ENCODE measurements around the gene TBCEL.
"Not testable (repeated sequence)": the region's sequence is repeated elsewhere in the genome, so short reads cannot be mapped to it uniquely, and the experiment has no call there.

Gene TBCEL

DNA sequence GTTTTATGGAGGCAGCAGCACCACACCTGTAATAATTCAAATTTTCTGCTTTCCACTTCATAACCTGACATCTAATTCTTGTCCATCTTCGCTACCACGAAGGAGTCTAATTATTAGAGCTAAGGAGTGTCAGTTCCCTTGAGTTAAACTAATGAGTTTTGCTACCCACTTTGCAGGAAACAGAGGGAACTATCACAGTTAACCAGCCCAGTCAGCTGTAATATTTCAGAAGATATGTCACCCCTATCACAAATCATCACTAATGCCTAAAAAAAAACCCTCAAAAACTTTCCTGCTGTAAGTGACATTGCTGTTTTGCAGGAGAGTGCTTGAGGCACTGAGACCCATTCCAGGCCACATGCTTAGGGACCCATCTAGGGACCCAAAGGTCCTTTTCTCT, 85.6 kb downstream of the TBCEL start:
- DNase-seq, result no peak

DNA sequence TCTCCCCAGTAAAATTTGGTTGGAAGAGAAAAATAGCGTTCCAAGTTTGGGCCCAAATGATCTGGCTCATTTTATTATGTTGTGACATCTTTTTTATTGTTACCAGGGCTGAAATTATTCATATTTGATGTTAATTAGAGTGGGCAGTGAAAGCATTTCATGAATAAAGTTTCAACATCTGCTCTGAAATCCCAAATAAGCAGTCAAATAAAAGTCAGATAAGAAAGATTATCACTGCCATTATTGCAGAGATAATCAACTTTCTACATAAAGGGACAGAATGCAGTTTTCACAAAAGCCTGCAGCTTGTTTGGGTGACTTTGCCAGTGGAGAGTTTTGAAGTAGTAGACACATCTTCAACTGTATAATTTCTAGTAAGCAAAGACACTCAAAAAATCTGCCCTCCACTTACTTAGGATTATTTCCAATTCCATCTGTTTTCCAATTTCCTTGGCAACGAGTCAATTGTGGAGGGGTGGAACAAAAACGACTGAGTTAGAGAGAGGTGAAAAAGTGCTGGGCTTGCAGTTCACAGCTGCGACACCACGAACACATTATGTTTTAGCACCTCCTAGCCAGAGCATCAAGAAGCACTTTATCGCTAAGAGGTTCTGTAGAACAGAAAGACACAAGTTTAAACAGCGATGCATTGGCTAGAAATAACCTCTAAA, 86.1 kb downstream of the TBCEL start:
- no peak for DNase-seq

DNA sequence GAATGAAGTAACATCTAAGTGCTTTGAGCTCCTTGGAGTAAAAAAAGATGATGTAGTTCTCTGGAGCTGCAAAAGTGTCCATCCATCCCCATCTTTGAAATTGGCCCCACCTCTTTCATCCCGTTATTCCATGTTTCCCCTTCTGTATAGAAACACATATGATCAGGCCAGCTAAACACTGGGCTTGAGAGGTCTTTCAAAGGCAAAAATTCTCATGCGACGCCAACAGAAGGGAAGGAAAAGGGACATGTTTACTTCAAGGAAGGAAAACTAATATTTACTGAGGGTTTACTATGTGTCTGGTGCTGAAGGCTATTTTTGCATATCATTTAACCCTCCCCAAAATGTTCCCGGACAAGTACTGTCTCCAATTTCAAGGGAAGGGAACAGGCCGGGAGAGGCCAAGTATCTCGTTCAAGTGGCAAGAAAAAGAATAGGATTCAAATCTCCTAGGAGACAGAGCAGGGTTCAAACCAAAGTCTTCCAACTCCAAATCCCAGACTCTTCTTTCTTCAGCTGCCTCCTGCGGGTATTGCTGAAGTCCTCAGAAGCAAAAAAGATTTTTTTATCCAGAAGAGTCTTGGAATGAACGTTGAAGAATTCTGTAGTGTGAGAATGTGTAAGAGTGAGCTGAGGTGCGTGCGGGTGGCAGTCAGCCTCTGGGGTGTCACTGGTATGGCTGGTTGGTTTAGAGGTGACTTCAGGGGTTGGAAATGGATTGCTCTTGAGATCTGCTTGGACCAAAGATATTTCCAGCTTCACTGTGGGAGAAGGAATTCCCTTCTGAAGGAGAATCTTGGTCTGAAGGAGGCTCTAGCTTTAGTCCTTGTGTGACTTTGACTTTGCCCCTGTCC, 87.2 kb downstream of the TBCEL start:
- DNase-seq, result no peak

DNA sequence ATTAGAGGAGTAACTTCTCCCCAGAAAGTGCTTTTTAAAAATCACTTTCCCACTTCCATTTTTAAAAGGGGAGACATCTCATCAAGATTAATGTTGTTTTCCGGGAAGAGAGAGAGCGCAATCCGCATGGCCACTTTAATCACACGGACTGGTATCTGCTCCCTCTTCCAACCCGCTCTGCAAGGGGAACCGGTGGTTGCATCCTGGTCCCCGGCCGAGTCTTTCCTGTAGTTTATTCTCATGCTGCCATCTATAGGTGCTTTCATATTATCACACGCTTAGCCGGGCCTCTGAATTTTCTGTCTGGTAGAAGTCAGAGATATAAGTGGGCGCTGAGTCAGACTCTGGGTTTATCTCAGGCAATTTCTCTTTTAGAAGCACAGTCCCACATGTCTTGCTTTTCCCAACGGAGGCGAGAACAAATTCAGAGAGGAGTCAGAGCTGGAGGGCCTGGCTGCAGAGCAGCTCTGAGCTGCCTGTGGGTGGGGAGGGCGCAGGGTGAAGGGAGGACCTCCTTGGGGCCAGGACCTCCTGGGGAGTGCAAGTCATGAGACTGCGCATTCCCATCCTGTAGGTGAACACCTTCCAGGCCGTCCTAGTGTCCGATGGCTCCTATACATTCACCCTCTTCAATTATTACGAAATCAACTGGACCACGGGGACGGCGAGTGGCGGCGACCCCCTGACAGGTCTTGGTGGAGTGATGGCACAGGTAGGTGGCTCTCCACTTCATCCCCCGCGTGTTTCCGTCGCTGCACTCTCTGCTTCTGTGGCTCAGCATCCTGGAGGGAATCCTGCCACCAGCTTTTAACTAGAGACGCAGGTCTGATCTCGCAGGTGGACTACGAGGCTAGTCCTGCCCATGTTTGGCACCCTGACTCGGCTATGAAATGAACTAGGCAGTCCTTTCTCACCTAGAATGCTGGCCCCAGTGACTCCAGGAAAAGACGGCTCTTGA, 88.9 kb downstream of the TBCEL start:
- peak; percentile 81 to 90 for DNase-seq

DNA sequence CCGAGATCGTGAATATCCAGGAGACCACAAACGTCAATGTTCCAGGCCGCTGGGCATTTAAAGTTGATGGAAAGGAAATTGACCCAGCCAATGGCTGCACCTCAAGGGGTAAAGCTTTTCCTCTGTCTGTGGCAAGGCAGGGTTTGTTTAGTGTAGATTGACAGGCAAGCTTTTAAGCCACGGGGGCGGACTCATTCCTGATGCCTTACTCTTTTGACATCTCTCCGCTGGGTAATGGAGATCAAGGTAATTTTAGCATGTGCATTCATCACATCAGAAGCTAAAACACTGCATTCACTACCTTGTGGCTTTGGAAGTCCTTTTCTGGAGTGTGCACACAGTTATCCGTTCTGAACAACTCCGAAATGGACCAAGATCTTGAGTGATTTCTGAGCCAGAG, 89.7 kb downstream of the TBCEL start:
- DNase-seq, result no peak

DNA sequence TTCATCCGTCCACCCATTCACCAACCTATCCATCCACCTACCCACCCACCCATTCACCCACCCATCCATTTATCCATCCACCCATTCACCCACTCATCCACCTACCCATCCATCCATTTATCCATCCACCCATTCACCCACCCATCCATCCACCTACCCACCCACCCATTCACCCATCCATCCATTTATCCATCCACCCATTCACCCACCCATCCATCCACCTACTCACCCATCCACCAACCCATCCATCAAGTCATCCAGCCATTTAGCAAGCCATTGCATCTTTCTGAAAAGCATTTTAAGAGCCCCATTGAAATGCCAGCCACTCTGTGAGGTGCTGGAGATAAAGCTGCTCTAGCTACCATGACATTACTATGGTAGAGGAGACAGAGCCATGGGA, 91.1 kb downstream of the TBCEL start:
- not testable (repeated sequence) for DNase-seq

DNA sequence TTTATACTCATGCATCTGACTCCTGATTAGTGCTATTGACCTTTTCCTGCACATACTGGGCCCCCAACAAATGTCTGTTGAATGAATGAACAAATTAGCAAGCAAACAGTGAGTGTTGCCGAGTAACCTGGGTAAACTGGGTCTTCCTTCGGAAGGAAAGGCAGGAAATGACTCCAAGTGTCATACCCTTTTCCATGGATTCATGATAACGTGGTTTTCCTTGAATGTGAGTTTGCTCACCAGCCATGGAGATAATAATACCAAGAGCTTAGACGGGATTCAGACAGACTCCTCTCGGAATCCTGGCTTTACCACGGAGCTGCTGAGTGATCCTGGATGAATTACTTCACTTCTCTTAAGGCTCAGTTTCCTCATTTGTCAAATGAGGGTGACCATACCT, 93.9 kb downstream of the TBCEL start:
- no peak for DNase-seq

DNA sequence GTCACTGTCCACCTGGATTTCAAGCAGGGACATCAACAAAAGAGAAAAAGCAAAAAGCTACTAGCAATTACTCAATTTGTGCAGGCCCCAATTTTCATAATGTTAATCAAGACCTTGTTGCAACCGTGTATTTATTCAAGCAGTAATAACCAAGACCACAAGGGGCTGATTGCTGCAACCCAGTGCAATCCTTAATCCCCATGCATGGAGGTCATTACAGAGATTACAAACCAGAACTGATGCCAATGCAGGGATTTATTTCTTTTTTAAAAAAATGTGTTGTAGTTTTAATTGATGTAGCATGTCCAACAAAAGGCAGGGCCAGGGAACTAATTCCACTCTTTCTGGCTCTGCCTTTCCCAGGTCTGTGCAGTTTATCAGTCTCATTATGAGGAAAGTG, 95.5 kb downstream of the TBCEL start:
- no peak for DNase-seq

DNA sequence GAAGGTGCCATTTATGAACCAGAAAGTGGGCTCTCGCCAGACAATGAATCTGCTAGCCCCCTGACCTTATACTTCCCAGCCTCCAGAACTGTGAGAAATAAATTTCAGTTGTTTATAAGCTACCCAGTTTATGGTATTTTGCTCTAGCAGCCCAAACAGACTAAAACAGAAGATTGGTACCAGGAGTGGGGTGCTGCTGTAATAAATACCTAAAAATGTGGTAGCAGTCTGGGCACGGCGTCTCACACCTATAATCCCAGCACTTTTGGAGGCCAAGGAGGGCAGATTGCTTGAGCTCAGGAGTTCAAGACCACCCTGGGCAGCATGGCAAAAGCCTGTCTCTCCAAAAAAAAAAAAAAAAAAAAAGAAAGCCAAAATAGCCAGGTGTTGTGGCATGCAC, 98.4 kb downstream of the TBCEL start:
- no peak for DNase-seq

DNA sequence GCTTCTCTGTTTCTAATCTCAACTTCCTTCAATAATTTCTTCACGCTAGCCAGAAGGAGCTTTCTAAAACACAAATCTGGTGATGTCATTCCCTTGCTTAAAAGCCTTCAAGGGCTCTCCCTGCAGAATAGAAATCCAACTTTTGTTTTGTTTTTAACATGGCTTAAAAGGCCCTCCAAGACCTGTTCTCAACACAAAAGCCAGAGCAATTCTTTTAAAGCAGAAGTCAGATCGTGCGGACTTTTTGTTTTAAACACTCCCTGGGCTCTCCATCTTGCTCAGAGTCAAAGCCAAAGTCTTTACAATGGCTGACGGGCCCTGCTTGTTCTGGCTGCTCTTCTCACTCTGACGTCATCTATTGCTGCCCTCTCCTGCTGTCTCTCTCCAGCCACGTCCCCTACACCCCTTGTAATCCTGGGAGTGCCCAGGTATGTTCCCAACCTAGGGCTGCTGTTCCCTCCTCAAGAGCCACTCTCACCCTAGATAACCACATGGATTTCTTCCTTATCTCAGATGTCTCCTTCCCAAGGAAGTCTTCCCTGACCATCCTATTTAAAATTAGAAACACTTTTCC, 99.7 kb downstream of the TBCEL start:
- DNase-seq, result no peak

DNA sequence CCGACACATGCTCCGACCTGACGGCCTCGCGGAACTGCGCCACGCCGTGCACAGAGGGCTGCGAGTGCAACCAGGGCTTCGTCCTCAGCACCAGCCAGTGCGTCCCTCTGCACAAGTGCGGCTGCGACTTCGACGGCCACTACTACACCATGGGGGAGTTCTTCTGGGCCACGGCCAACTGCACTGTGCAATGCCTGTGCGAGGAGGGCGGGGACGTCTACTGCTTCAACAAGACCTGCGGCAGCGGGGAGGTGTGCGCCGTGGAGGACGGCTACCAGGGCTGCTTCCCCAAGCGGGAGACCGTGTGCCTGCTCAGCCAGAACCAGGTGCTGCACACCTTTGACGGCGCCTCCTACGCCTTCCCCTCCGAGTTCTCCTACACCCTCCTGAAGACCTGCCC, 103.9 kb downstream of the TBCEL start:
- DNase-seq, result no peak

DNA sequence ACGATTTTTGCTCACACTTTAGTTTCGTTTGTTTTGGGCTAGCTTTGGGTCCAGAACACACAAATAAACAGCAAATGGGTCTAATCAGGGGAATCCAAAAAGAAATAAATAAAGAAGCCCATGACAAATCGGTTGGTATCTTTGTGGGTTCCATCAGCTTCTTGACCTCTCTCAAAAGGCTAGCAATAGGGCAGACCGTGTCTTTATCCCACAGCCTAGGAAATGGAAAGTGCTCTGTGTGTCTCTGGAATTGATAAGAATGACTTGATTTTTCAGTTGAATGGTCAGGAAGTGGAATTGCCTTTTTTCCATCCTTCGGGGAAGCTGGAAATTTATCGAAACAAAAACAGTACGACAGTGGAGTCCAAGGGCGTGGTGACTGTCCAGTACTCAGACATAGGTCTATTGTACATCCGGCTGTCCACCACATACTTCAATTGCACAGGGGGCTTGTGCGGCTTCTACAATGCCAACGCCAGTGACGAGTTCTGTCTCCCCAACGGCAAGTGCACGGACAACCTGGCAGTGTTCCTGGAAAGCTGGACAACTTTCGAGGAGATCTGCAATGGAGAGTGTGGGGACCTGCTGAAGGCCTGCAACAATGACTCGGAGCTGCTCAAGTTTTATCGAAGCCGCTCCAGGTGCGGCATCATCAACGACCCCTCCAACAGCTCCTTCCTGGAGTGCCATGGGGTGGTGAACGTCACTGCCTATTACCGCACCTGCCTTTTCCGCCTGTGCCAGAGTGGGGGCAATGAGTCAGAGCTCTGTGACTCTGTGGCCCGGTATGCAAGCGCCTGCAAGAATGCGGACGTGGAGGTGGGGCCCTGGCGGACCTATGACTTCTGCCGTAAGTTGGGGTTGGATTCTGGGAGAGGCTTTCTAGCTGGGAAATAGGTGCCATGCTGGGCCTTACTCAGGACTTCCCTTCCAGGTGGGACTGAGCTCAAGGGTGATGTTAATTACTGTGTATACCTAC, 105.7 kb downstream of the TBCEL start:
- no peak for DNase-seq

DNA sequence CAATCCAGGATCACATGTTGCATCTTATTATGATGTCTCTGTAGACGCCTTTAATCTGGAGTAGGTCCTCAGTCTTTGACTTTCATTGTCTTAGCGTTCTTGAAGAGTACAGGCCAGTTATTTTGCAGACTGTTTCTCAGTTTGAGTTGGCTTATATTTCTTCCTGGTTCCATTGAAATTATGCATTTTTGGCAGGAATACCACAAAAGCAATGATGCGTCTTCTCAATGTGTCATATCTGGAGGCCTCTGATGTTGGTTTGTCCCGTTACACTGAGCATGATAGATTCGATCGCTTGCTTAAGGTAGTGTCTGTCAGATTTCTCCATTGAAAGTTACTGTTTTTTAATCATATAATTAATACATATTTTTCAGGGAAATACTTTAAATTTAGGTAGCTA, 107.8 kb downstream of the TBCEL start:
- no peak for DNase-seq

DNA sequence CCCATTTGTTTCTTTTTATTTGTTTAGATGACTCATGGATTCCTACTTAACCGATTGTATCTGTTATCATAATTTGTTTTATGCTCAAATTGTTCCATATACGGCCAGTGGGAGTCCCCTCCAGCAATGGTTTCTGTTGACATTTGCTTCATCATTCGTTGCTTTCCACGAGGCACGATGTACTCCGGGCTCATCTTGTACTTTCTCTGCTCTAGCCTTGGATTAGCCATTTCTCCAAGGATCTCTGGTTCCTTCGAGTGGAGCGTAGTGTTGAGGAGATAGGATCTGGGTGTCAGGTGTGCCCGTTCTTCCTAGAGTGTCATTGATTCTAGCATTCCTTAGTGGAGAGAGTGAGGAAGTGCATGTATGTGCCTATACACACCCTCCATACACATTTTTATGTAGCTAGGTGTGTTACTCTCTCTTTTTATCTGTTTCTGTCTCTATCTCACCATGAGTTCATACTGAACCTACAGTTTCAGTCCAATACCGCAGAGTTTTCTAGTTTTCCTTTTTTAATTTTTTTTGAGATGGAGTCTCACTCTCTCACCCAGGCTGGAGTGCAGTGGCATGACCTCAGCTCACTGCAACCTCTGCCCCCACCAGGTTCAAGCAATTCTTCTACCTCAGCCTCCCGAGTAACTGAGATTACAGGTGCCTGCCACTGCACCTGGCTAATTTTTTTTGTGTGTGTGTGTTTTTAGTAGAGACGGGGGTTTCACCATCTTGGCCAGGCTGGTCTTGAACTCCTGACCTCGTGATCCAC, 108.5 kb downstream of the TBCEL start:
- no peak for DNase-seq

DNA sequence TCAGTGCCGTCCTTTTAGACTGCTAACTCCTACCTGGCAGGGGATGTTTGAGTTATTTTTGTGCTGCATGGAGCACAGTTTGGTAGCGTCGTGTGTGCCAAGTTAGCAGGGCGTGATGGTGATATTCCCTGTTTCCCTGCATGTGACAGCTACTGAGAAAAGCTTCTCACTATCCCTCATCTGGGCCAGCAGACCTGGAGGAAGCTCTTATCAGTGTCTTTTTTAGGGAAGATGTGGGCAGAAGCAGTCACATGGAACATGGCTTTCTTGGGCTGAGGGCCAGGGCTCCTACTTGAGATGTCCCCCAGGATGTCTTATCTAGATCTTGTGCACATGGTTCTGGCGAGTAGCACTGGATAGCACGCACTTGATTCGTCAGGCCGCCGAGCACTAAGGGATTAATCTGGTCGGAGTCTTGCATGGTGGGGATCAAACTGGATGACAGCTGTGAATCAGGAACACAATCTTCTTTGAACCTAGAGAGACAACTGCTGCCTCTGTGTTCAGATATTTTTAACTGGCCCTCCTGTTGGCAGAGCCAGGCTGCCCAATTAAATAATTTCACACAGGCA, 110.9 kb downstream of the TBCEL start:
- no peak for DNase-seq

DNA sequence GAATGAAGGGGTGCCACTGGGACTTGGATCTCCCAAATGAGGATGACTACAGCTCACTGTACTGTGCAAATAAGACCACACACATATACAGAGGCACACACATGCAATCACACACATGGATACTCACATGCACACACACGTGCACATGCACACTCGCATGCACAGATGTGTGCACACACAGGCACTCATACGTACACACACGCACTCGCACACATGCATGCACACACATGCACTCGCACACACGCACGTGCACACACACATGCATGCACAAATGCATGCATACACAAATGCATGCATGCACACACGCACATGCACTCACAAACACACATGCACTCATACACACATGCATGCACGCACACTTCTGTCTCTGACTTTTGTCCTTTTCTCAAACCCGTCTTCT, 113.1 kb downstream of the TBCEL start:
- DNase-seq, result no peak

DNA sequence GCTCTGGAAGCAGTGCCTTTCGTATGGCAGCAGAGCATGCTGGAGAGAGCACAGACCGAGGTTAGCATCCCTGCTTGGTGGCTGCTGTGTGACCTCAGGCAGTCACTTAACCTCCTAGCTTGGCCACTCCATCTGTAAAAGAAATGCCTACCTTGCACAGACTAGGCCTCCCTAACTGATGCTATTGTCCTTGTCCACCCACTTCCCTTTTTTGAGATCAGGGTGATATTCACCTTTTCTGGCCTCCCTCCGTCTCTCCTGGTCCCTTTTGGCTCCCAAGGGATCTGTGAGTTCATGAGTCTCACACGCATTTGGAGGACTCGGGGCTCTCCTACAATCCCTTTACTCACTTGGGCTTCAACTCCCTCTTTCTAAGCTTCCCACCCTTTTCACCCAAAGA, 114.4 kb downstream of the TBCEL start:
- no peak for DNase-seq

DNA sequence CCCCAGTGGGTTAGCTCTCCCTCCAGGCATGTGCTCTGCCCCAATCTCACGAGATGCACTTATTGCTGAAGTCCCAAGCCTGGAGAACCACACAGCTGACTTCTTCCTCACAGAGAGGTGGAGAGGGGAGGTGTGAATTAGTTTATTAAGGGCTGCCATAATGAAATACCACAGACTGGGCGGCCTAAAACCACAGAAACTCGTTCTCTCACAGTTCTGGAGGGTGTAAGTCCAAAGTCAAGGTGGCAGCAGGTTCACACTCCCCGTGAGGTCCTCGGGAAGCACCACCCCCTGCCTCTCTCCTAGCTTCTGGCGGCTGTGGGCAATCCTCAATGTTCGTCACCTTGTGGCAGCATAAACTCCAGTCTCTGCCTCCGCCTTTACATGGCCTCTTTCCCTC, 116.5 kb downstream of the TBCEL start:
- no peak for DNase-seq

All from Kasumi-1 (cell line).